Memory B cell (primary cell): ENCODE data around the gene ADGRG1.
"Not testable (repeated sequence)": the region's sequence is repeated elsewhere in the genome, so short reads cannot be mapped to it uniquely, and the experiment has no call there.

Experiments used
- ATAC-seq: fragments of 150-1000 bp; cut with Tn5 transposase; 2 replicates; pipeline ENCODE4 v1.10.0; 2021; ENCODE audit warnings: low read depth, mild to moderate bottlenecking, moderate library complexity
- DNase-seq, 2 donors: peaks; one replicate each; pipeline ENCODE4 v3.0.0; 2022; ENCODE audit warnings: low spot score in 2 of 2
- H3K27ac Mint-ChIP-seq: one replicate; pipeline ENCODE4 v1.8.0; 2022; ENCODE audit warnings: mild to moderate bottlenecking, moderate library complexity, mixed read lengths
- H3K27me3 Mint-ChIP-seq: one replicate; pipeline ENCODE4 v1.8.0; 2022; ENCODE audit warnings: mixed read lengths
- H3K36me3 Mint-ChIP-seq: one replicate; pipeline ENCODE4 v1.8.0; 2022; ENCODE audit warnings: mild to moderate bottlenecking, mixed read lengths
- H3K4me1 Mint-ChIP-seq: one replicate; pipeline ENCODE4 v1.8.0; 2022; ENCODE audit warnings: mixed read lengths
- H3K4me3 Mint-ChIP-seq: one replicate; pipeline ENCODE4 v1.8.0; 2022; ENCODE audit warnings: mild to moderate bottlenecking, moderate library complexity, mixed read lengths
- H3K9me3 Mint-ChIP-seq: one replicate; pipeline ENCODE4 v1.8.0; 2022; ENCODE audit warnings: mixed read lengths

Gene ADGRG1

DNA sequence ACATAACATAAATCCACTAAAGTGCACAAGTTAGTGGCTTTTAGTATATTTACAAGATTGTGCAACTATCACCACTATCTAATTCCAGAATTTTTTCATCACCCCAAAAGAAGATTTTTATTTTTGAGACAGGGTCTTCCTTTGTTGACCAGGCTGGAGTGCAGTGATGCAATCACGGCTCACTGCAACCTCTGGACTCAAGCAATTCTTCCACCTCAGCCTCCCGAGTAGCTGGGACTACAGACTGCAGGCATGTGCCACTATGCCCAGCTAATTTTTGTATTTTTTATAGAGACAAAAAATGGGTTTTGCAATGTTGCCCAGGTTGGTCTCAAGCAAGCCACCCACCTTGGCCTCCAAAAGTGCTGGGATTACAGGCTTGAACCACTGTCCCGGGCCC, 81.2 kb downstream of the ADGRG1 start:
- Mint-ChIP-seq H3K4me1 (no peaks in the 10 kb centered on the region), H3K4me3 (no peak overlapping the region), H3K9me3 (peaks cover 4% of the 10 kb centered on the region), H3K36me3 (peaks cover 5% of the 10 kb centered on the region), H3K27me3 (peaks cover 14% of the 10 kb centered on the region), H3K27ac (no peak overlapping the region)
- no peak for ATAC-seq
- DNase-seq = no peak

DNA sequence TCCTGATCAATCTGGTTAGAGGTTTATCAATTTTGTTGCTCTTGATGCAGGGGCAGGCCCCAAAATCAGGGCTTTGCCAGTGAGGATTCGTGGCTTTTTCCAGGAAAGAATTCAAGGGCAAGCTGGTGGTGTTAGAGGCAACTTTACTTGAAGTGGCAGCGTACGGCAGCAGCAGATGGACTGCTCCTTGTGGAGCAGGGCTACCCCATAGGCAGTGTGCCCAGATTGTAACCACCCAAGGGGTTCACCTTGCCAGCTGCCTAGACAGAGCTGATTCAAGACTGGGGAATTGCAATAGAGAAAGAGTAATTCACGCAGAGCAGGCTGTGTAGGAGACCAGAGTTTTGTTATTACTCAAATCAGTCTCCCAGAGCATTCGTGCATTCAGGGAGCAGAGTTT, 82.9 kb downstream of the ADGRG1 start:
- Mint-ChIP-seq H3K36me3 (peaks cover 5% of the 10 kb centered on the region), H3K27ac (no peak overlapping the region), H3K9me3 (peaks cover 4% of the 10 kb centered on the region), H3K4me1 (no peaks in the 10 kb centered on the region), H3K4me3 (no peak overlapping the region), H3K27me3 (peaks cover 5% of the 10 kb centered on the region)
- DNase-seq = no peak
- ATAC-seq = no peak

DNA sequence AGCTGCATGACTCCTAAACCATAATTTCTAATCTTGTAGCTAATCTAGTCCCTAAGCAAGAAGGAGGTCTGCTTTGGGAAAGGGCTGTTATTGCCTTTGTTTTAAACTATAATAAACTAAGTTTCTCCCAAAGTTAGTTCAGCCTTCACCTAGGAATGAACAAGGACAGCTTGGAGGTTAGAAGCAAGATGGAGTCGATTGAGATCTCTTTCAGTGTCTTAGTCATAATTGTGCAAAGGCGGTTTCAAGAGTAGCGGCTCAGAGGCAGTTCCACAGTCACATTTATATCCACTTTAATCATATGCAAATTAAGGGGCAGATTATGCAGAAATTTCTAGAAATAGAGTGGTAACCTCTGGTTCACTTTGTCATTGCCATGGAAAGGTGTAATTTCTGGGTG, 83.6 kb downstream of the ADGRG1 start:
- no peaks in the 10 kb centered on the region for H3K36me3 Mint-ChIP-seq
- H3K9me3 Mint-ChIP-seq = no peaks in the 10 kb centered on the region
- H3K27me3 Mint-ChIP-seq = no peaks in the 10 kb centered on the region
- H3K27ac Mint-ChIP-seq = no peak overlapping the region
- no peaks in the 10 kb centered on the region for H3K4me1 Mint-ChIP-seq
- DNase-seq (no peak), ATAC-seq (no peak)
- H3K4me3 Mint-ChIP-seq = no peak overlapping the region

DNA sequence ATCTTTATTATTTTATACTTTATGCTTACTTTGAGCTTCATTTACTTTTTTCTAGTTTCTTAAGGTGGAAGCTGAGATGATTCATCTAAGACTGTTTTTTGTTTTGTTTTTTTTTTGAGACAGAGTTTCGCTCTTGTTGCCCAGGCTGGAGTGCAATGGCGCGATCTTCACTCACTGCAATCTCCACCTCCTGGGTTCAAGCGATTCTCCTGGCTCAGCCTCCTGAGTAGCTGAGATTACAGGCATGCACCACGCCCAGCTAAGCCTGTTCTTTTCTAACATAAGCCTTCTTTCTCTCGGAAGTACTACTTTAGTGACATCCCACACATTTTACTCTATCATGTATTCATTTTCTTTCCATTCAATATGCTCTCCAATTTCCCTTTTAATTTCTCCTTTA, 84.1 kb downstream of the ADGRG1 start:
- H3K9me3 Mint-ChIP-seq, H3K27me3 Mint-ChIP-seq, H3K4me3 Mint-ChIP-seq, H3K4me1 Mint-ChIP-seq, ATAC-seq, H3K36me3 Mint-ChIP-seq, H3K27ac Mint-ChIP-seq, DNase-seq: not testable (repeated sequence)

DNA sequence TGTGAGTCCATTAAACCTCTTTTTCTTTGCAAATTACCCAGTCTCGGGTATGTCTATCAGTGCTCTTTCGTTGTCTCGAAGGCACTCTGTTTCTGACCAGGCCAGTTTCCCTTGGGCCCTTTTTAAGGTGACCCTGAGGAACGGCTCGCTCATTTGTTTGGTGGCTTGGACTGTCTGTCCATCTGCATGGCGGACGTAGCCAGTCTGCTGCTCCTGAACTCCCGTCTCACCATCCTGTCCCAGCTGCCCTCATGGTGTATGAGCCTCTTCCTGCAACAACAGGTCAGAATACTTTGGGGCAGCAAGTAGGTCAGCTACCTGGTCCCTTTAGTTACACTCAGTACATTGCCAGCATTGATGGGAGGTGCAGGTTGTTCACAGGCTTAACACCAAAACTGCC, 85.2 kb downstream of the ADGRG1 start:
- DNase-seq (no peak), ATAC-seq (no peak)
- no peaks in the 10 kb centered on the region for H3K9me3 Mint-ChIP-seq
- peaks cover 3% of the 10 kb centered on the region for H3K27me3 Mint-ChIP-seq
- no peak overlapping the region for H3K27ac Mint-ChIP-seq
- H3K4me3 Mint-ChIP-seq = no peak overlapping the region
- no peaks in the 10 kb centered on the region for H3K4me1 Mint-ChIP-seq
- H3K36me3 Mint-ChIP-seq = no peaks in the 10 kb centered on the region

DNA sequence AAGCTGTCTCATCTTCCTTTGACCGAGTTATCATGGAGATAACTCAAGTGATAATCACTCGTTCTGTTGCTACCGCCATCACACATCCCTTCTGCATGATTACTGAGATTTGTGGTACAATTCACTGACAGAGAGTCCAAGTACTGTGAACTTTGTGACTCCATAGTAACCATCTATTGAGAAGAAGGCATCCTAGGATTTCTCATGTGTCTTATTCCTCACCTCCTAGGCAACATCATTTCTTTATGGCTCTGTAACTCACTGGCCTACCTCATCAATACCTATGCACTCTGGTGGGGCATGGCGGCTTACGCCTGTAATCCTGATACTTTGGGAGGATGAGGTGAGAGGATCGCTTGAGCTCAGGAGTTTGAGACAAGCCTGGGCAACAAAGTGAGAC, 85.6 kb downstream of the ADGRG1 start:
- Mint-ChIP-seq H3K36me3 (no peaks in the 10 kb centered on the region), H3K27me3 (peaks cover 3% of the 10 kb centered on the region), H3K9me3 (no peaks in the 10 kb centered on the region), H3K4me3 (no peak overlapping the region), H3K27ac (no peak overlapping the region), H3K4me1 (no peaks in the 10 kb centered on the region)
- ATAC-seq (no peak), DNase-seq (no peak)
